Vagina (tissue), 2 donors: ENCODE data around the gene ZBED1. TPM values are rescaled to one million over a fixed set of nuclear protein-coding genes. Genes with fewer than 3 reads are reported as not detected.

ENCODE experiments used
- DNase-seq, 2 donors: peaks; one replicate each; pipeline ENCODE4 v3.0.0-alpha.2; 2017; ENCODE audit errors: extremely low spot score in 2 of 2
- H3K27ac ChIP-seq: fragments of 200-600 bp; sonication (generic); one replicate; pipeline ENCODE4 v1.5.1; 2019
- H3K27me3 ChIP-seq: fragments of 200-600 bp; sonication (generic); one replicate; pipeline ENCODE4 v1.5.1; 2019
- H3K36me3 ChIP-seq, 2 donors: fragments of 200-600 bp; sonication (generic); one replicate each; pipeline ENCODE4 v1.5.1; 2017 to 2019
- H3K4me1 ChIP-seq: fragments of 200-600 bp; sonication (generic); one replicate; pipeline ENCODE4 v1.5.1; 2019
- H3K4me3 ChIP-seq, 2 donors: fragments of 200-600 bp; sonication (generic); 1 replicate in 1 of 2; 2 replicates in 1 of 2; pipeline ENCODE4 v1.5.1; 2016 to 2019
- H3K9me3 ChIP-seq: fragments of 200-600 bp; sonication (generic); one replicate; pipeline ENCODE4 v1.5.1; 2019
- POLR2A ChIP-seq, 2 donors: fragments of 450-650 bp; IDR thresholded peaks; one replicate each; pipeline ENCODE4 v1.6.1; 2017; ENCODE audit warnings: antibody characterized with exemption in 2 of 2, mild to moderate bottlenecking in 2 of 2, moderate library complexity in 2 of 2
- POLR2AphosphoS5 ChIP-seq, 2 donors: sonication (generic); formaldehyde crosslinking; IDR thresholded peaks; one replicate each; pipeline ENCODE4 v1.9.0; 2017; ENCODE audit warnings: antibody characterized with exemption in 2 of 2, mild to moderate bottlenecking in 2 of 2, low read depth in 1 of 2; ENCODE audit not compliant: insufficient read depth in 1 of 2
- intact Hi-C: fragments of 100-400 bp; cut with DNase I; formaldehyde crosslinking; loops from one replicate; pipeline ENCODE4 v1.15.1; 2023
- total RNA-seq: library from RNA; depleted of rRNA; stranded (reverse); fragments of >200 nt; gene quantifications from one replicate; pipeline ENCODE4 v1.2.3, GENCODE V29; 2016
- TF ChIP-seq, protein P1 (sequence below), 3 experiments: fragments of 450-650 bp in 2 of 3; fragments of 200-600 bp in 1 of 3; sonication (generic) in 1 of 3; IDR thresholded peaks; one replicate each; pipeline ENCODE4 v1.5.1; 2017 to 2019; ENCODE audit warnings: antibody characterized with exemption in 3 of 3, mild to moderate bottlenecking in 2 of 3, moderate library complexity in 2 of 3

ZBED1 gene
- total RNA-seq, 1 donor from 2014 or later: 32.7 TPM

DNA sequence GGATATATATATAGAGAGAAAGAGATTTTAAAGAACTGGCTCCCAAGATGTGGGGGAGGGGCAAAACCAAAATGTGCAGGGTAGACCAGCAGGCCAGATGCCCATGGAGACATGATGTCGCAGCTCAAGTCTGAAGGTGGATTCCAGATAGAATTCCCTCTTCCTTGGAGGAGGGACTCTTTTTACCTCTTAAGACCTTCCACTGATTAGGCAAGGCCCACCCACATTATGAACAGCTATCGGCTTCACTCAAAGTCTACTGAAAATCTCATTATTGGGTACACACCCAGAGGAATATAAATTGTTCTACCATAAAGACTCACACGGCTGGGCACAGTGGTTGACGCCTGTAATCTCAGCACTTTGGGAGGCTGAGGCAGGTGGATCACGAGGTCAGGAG, 59.3 kb downstream of the ZBED1 start:
- no peak for TF ChIP-seq POLR2AphosphoS5 (IDR thresholded peaks at IDR 0.05; ENCODE audit: insufficient read depth in 1 of 2, low read depth in 1 of 2)
- TF ChIP-seq, protein P1, sequence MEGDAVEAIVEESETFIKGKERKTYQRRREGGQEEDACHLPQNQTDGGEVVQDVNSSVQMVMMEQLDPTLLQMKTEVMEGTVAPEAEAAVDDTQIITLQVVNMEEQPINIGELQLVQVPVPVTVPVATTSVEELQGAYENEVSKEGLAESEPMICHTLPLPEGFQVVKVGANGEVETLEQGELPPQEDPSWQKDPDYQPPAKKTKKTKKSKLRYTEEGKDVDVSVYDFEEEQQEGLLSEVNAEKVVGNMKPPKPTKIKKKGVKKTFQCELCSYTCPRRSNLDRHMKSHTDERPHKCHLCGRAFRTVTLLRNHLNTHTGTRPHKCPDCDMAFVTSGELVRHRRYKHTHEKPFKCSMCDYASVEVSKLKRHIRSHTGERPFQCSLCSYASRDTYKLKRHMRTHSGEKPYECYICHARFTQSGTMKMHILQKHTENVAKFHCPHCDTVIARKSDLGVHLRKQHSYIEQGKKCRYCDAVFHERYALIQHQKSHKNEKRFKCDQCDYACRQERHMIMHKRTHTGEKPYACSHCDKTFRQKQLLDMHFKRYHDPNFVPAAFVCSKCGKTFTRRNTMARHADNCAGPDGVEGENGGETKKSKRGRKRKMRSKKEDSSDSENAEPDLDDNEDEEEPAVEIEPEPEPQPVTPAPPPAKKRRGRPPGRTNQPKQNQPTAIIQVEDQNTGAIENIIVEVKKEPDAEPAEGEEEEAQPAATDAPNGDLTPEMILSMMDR (IDR thresholded peaks at IDR 0.05): no peak
- no peak for TF ChIP-seq POLR2A (IDR thresholded peaks at IDR 0.05)
- intact Hi-C loops: no loop called here
- Histone ChIP-seq H3K27me3 (no peaks in the 10 kb centered on the region), H3K27ac (no peak overlapping the region), H3K4me3 (no peak overlapping the region), H3K36me3 (no peaks in the 10 kb centered on the region), H3K4me1 (no peaks in the 10 kb centered on the region), H3K9me3 (no peaks in the 10 kb centered on the region)
- DNase-seq: no peak

DNA sequence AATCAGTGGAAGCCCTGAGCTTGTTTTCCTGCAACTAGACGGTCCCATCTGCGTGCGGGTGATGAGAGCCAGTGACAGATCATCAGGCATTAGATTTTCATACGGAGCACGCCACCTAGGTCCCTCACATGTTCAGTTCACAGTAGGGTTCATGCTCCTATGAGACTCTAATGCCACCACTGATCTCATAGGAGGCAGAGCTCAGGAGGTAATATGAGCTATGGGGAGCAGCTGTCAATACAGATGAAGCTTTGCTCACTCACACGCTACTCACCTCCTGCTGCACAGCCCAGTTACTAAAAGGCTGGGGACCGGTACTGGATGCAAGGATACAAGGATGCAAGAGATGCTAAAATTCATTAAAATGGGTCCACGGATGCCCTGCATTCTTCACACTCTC, 61.2 kb downstream of the ZBED1 start:
- TF ChIP-seq, protein P1 (IDR thresholded peaks at IDR 0.05): no peak
- TF ChIP-seq POLR2A (IDR thresholded peaks at IDR 0.05): no peak
- no peak for TF ChIP-seq POLR2AphosphoS5 (IDR thresholded peaks at IDR 0.05; ENCODE audit: insufficient read depth in 1 of 2, low read depth in 1 of 2)

More for the DNA sequence above, 61.2 kb downstream of the ZBED1 start:
- Histone ChIP-seq H3K4me1 (no peaks in the 10 kb centered on the region), H3K36me3 (no peaks in the 10 kb centered on the region), H3K4me3 (no peak overlapping the region), H3K27ac (no peak overlapping the region), H3K27me3 (no peaks in the 10 kb centered on the region), H3K9me3 (no peaks in the 10 kb centered on the region)
- DNase-seq: no peak
- intact Hi-C loops: no loop called here

Other genes starting within 250 kb of the ZBED1 start
- gene DHRSX, start within 50 bp of the ZBED1 start, total RNA-seq: 26.0 TPM
- gene CD99, start 190.3 kb upstream of the ZBED1 start, total RNA-seq: 282 TPM